Smooth muscle cell (in vitro differentiated cells): ENCODE measurements around the gene WNT7A. TPM values are rescaled to one million over a fixed set of nuclear protein-coding genes. Genes with fewer than 3 reads are reported as not detected.

Experiments used
- DNase-seq: peaks from one replicate; lab custom pipeline; 2025; ENCODE audit not compliant: unreplicated experiment; lab: John Stamatoyannopoulos, UW
- H2AFZ ChIP-seq: fragments of 200-600 bp; sonication (generic); 2 replicates; pipeline ENCODE4 v1.6.0; 2016; ENCODE audit warnings: antibody characterized with exemption, low read depth, mild to moderate bottlenecking
- H3F3A ChIP-seq: fragments of 200-600 bp; sonication (generic); 2 replicates; pipeline ENCODE4 v1.6.0; 2017; ENCODE audit warnings: antibody characterized with exemption, low read depth
- H3K27ac ChIP-seq: fragments of 200-600 bp; sonication (generic); 2 replicates; pipeline ENCODE4 v1.5.1; 2016; ENCODE audit warnings: low read depth, mild to moderate bottlenecking
- H3K27me3 ChIP-seq: fragments of 200-600 bp; sonication (generic); 2 replicates; pipeline ENCODE4 v1.6.1; 2016; ENCODE audit warnings: low read depth, mild to moderate bottlenecking
- H3K36me3 ChIP-seq: fragments of 200-600 bp; sonication (generic); 2 replicates; pipeline ENCODE4 v1.5.1; 2016; ENCODE audit warnings: low read depth
- H3K4me1 ChIP-seq: fragments of 200-600 bp; sonication (generic); 2 replicates; pipeline ENCODE4 v1.5.1; 2016; ENCODE audit warnings: low read depth
- H3K4me2 ChIP-seq: fragments of 200-600 bp; sonication (generic); 2 replicates; pipeline ENCODE4 v1.6.0; 2016; ENCODE audit warnings: mild to moderate bottlenecking
- H3K4me3 ChIP-seq: fragments of 200-600 bp; sonication (generic); 2 replicates; pipeline ENCODE4 v1.5.1; 2016; ENCODE audit warnings: mild to moderate bottlenecking
- H3K79me2 ChIP-seq: fragments of 200-600 bp; sonication (generic); 2 replicates; pipeline ENCODE4 v1.6.0; 2016; ENCODE audit warnings: low read depth, mild to moderate bottlenecking
- H3K9ac ChIP-seq: fragments of 200-600 bp; sonication (generic); 2 replicates; pipeline ENCODE4 v1.6.0; 2016; ENCODE audit warnings: low read depth
- H3K9me3 ChIP-seq: fragments of 200-600 bp; sonication (generic); replicated peaks from 2 replicates; pipeline ENCODE4 v1.5.1; 2016; ENCODE audit warnings: low read depth
- H4K20me1 ChIP-seq: fragments of 200-600 bp; sonication (generic); 2 replicates; pipeline ENCODE4 v1.6.0; 2016; ENCODE audit warnings: low read depth
- WGBS: methylation state at CpG from one replicate; pipeline ENCODE4 v1.1.7; 2016; ENCODE audit warnings: low lambda C conversion rate; 5-methylcytosine and 5-hydroxymethylcytosine counted together
- polyA plus RNA-seq: library from polyadenylated mRNA; unstranded; fragments of >200 nt; fragmentation: Nextera tagmentation; extraction: Ambion mirVana; gene quantifications from 2 replicates; pipeline ENCODE4 v1.2.1, GENCODE V29; 2016
- total RNA-seq: library from RNA; depleted of rRNA; stranded (reverse); fragments of >200 nt; gene quantifications from 2 replicates; pipeline ENCODE4 v1.2.3, GENCODE V29; 2014
- TF ChIP-seq, protein P1 (sequence below): fragments of 200-600 bp; sonication (generic); IDR thresholded peaks from 2 replicates; pipeline ENCODE4 v1.5.1; 2017; ENCODE audit warnings: borderline replicate concordance, mild to moderate bottlenecking, antibody characterized with exemption; ENCODE audit not compliant: insufficient read depth, poor library complexity, severe bottlenecking

Gene WNT7A
- total and polyA plus RNA-seq, 2 experiments from 2014 or later = 0.18 to 0.24 TPM

DNA sequence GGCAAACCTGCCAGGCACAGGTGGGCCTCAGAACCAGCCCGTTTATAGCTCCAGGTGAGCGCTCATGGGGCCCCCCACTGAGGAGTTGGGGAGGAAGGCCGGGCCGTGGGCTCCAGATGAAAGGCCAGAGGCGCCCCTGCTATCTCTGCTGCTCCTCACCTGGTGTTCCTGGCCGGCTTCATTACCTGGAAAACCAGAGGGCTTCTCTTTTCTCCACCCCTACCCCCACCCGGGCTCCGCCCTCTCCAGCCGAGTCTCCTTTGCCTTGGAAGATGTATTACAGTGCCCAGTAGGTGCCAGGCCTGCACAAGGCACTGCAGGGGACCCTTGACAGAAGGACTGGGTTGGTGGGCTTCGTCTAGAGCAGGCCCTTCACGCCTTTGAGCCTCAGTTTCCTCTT lies 111.4 kb downstream of the WNT7A start:
- Histone ChIP-seq H3K27me3 (no peaks in the 10 kb centered on the region), H3K9ac (no peak overlapping the region), H3K9me3 (no peaks in the 10 kb centered on the region), H4K20me1 (no peaks in the 10 kb centered on the region), H3K27ac (no peak overlapping the region), H3K4me2 (no peak overlapping the region), H2AFZ (no peak overlapping the region), H3F3A (no peaks in the 10 kb centered on the region), H3K4me3 (no peak overlapping the region), H3K79me2 (no peaks in the 10 kb centered on the region), H3K4me1 (no peaks in the 10 kb centered on the region), H3K36me3 (no peaks in the 10 kb centered on the region)
- no peak for DNase-seq
- TF ChIP-seq, protein P1, sequence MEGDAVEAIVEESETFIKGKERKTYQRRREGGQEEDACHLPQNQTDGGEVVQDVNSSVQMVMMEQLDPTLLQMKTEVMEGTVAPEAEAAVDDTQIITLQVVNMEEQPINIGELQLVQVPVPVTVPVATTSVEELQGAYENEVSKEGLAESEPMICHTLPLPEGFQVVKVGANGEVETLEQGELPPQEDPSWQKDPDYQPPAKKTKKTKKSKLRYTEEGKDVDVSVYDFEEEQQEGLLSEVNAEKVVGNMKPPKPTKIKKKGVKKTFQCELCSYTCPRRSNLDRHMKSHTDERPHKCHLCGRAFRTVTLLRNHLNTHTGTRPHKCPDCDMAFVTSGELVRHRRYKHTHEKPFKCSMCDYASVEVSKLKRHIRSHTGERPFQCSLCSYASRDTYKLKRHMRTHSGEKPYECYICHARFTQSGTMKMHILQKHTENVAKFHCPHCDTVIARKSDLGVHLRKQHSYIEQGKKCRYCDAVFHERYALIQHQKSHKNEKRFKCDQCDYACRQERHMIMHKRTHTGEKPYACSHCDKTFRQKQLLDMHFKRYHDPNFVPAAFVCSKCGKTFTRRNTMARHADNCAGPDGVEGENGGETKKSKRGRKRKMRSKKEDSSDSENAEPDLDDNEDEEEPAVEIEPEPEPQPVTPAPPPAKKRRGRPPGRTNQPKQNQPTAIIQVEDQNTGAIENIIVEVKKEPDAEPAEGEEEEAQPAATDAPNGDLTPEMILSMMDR = no peak
- 82% methylated on average over 9 of the region's 11 CpGs for WGBS

DNA sequence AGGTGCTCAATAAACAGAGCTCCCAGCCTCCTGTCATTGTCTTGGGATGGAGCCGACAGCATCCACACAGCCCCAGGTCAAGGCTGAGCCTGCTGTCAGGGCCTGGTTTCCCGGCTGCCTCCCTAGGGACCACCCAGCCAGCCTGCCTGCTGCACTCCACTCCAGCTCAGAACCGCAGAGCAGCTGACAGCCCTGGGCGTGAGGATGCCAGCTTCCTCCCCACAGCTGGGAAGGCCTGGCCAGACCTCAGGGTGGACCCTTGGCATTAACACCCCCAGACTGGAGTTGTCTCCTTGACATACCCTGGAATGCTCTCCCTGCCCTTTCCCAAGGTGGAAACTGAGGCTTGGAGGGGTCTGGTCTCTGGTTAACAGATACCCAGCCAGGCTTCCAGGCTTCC lies 112.0 kb downstream of the WNT7A start:
- WGBS = 78% methylated on average over 4 of the region's 4 CpGs
- DNase-seq = no peak
- no peaks in the 10 kb centered on the region for H3K4me1 ChIP-seq

DNA sequence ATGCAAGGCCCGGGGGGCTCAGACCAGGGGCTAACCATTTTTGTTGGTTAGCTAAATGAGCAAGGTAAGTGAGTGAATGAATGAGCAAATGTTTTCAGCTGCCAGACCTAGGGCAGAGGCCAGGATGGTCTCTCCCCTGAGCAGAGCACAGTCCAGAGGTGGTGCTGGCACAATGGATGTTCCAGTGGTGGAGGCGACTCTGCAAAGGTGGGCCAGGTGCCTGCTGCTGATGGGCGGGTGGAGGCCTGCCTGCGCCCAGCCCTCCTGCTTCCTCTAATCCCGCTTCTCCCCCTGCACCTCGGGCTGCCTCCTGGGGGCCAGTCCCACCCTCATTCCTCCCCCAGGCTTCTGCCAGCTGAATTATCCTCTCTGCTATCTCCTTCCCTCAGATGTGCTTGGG lies 112.8 kb downstream of the WNT7A start:
- TF ChIP-seq, protein P1 = no peak
- no peak for DNase-seq
- no peaks in the 10 kb centered on the region for H4K20me1 ChIP-seq
- H3K4me2 ChIP-seq = no peak overlapping the region
- H3K27ac ChIP-seq = no peak overlapping the region
- H3K4me1 ChIP-seq = no peaks in the 10 kb centered on the region
- no peaks in the 10 kb centered on the region for H3K79me2 ChIP-seq
- H3K9ac ChIP-seq = no peak overlapping the region
- no peaks in the 10 kb centered on the region for H3K36me3 ChIP-seq
- H3K9me3 ChIP-seq = no peaks in the 10 kb centered on the region
- H3K4me3 ChIP-seq = no peak overlapping the region
- no peaks in the 10 kb centered on the region for H3K27me3 ChIP-seq
- no peak overlapping the region for H2AFZ ChIP-seq
- no peaks in the 10 kb centered on the region for H3F3A ChIP-seq
- 87% methylated on average over 6 of the region's 6 CpGs for WGBS

More for the DNA sequence above, 112.0 kb downstream of the WNT7A start:
- Histone ChIP-seq H3K9me3 (no peaks in the 10 kb centered on the region), H3K27me3 (no peaks in the 10 kb centered on the region), H2AFZ (no peak overlapping the region), H3K4me3 (no peak overlapping the region), H3K27ac (no peak overlapping the region), H4K20me1 (no peaks in the 10 kb centered on the region), H3K79me2 (no peaks in the 10 kb centered on the region), H3K4me2 (no peak overlapping the region), H3K36me3 (no peaks in the 10 kb centered on the region), H3F3A (no peaks in the 10 kb centered on the region), H3K9ac (no peak overlapping the region)
- TF ChIP-seq, protein P1 = no peak

Other genes with a start within 250 kb of the WNT7A start
- 8.7 and 11.2 TPM in 2 replicates for gene CHCHD4, start 244.8 kb upstream of the WNT7A start, total RNA-seq
- gene CHCHD4, start 244.8 kb upstream of the WNT7A start, polyA plus RNA-seq = 9.5 and 12.0 TPM in 2 replicates
- 76.8 and 81.1 TPM in 2 replicates for gene TMEM43, start 245.0 kb upstream of the WNT7A start, total RNA-seq
- gene TMEM43, start 245.0 kb upstream of the WNT7A start, polyA plus RNA-seq = 59.0 and 60.1 TPM in 2 replicates